ENCODE measurements around the gene ZNF329. TPM values are rescaled to one million over a fixed set of nuclear protein-coding genes. Genes with fewer than 3 reads are reported as not detected.

The ZNF329 gene
- total RNA-seq, 1 experiment from 2014 or later: 10.6 TPM

GRCh38 chr19:58182989-58183816 is 32.6 kb upstream of the ZNF329 start, which contains the start of gene ZNF274:
Gene ZNF274, plus strand, starts transcription at chr19:58183061. Its CDS starts 905 bp downstream, at chr19:58183966.
- no peak for TF ChIP-seq EZH2 (IDR thresholded peaks at IDR 0.05; ENCODE audit: low read depth)
- no peak for TF ChIP-seq CTCF (conservative IDR thresholded peaks at IDR 0.05)
- ChIA-PET POLR2A (ENCODE audit: unreplicated experiment) (interaction anchor here (0.6 to 0.7 kb wide), 3 partner anchors 31 to 436 kb away, joined by 3 to 10 read pairs (median 5); no protein-coding TSS in a partner anchor), CTCF (interaction anchor here (0.6 kb wide), 1 partner anchor 46 kb away, joined by 3 read pairs; the partner anchor contains the start of gene ZNF544)
- Histone ChIP-seq H3K27me3 (ENCODE audit: insufficient read depth, low read depth) (no peaks in the 10 kb centered on the region), H2AFZ (peak within 1 kb of the TSS; percentile 98), H3K4me3 (peak within 1 kb of the TSS; percentile 80), H3K79me2 (ENCODE audit: low read depth) (peaks cover 19% of the 10 kb centered on the region), H3K4me1 (replicated peaks; ENCODE audit: insufficient read depth) (peaks cover 4% of the 10 kb centered on the region; the same call in 1 of the 2 replicates), H3K4me2 (peak within 1 kb of the TSS; percentile 84), H3K9me3 (ENCODE audit: insufficient read depth, low read depth) (peaks cover 81% of the 10 kb centered on the region), H3K9me2 (ENCODE audit: insufficient read depth) (no peaks in the 10 kb centered on the region), H3K27ac (peak within 1 kb of the TSS; percentile 95), H3K36me3 (ENCODE audit: low read depth) (peaks cover 63% of the 10 kb centered on the region), H3F3A (ENCODE audit: insufficient read depth, low read depth) (peaks cover 35% of the 10 kb centered on the region), H4K20me1 (ENCODE audit: insufficient read depth) (no peaks in the 10 kb centered on the region)
- TSS peak; percentile 60 for BruUV-seq (replicated peaks)
- intact Hi-C loops (cut with micrococcal nuclease; ENCODE audit: unreplicated experiment): loop anchor here (1.0 to 2.0 kb wide), 9 partner anchors 28 to 748 kb away; partner anchors contain the start of genes TRIM28, ZBTB45, ZNF256 and ZNF329
- DNase-seq: peak; percentile 91 to 98

GRCh38 chr19:58182577-58182988 is 32.0 kb upstream of the ZNF329 start:
- BruUV-seq (replicated peaks): no TSS peak
- no peaks in the 10 kb centered on the region for H4K20me1 ChIP-seq (ENCODE audit: insufficient read depth)
- H3F3A ChIP-seq (ENCODE audit: insufficient read depth, low read depth): peaks cover 36% of the 10 kb centered on the region
- H2AFZ ChIP-seq: peak overlapping the region; percentile 89
- peak overlapping the region; percentile 84 for H3K4me2 ChIP-seq
- TF ChIP-seq CTCF (conservative IDR thresholded peaks at IDR 0.05) (no peak), EZH2 (IDR thresholded peaks at IDR 0.05; ENCODE audit: low read depth) (no peak)
- peak overlapping the region; percentile 95 for H3K27ac ChIP-seq
- no peak for DNase-seq
- peaks cover 4% of the 10 kb centered on the region; the same call in 1 of the 2 replicates for H3K4me1 ChIP-seq (replicated peaks; ENCODE audit: insufficient read depth)
- H3K9me2 ChIP-seq (ENCODE audit: insufficient read depth): no peaks in the 10 kb centered on the region
- H3K36me3 ChIP-seq (ENCODE audit: low read depth): peaks cover 57% of the 10 kb centered on the region
- peaks cover 81% of the 10 kb centered on the region for H3K9me3 ChIP-seq (ENCODE audit: insufficient read depth, low read depth)
- H3K4me3 ChIP-seq: peak overlapping the region; percentile 80
- ChIA-PET POLR2A (ENCODE audit: unreplicated experiment) (interaction anchor here (0.6 to 0.7 kb wide), 2 partner anchors 30 to 435 kb away, joined by 3 to 5 read pairs; no protein-coding TSS in a partner anchor), CTCF (interaction anchor here (0.5 kb wide), 1 partner anchor 29 kb away, joined by 3 read pairs; no protein-coding TSS in a partner anchor)
- intact Hi-C loops (cut with micrococcal nuclease; ENCODE audit: unreplicated experiment): loop anchor here (1.0 to 2.0 kb wide), 3 partner anchors 96 to 747 kb away; partner anchors contain the start of genes ZNF256, ZNF749 and ZNF8
- no peaks in the 10 kb centered on the region for H3K27me3 ChIP-seq (ENCODE audit: insufficient read depth, low read depth)
- H3K79me2 ChIP-seq (ENCODE audit: low read depth): peaks cover 19% of the 10 kb centered on the region

- POLR2A ChIA-PET (ENCODE audit: unreplicated experiment): interaction anchor here (0.6 to 0.7 kb wide), 2 partner anchors 705 to 840 kb away, joined by 4 to 9 read pairs; partner anchors contain the start of gene ZNF772
Observed at GRCh38 chr19:58181902-58182576, 31.4 kb upstream of the ZNF329 start.

More at GRCh38 chr19:58181902-58182576, 31.4 kb upstream of the ZNF329 start:
- Histone ChIP-seq H3K27me3 (ENCODE audit: insufficient read depth, low read depth) (no peaks in the 10 kb centered on the region), H3K9me2 (ENCODE audit: insufficient read depth) (no peaks in the 10 kb centered on the region), H2AFZ (peak overlapping the region; percentile 89), H3K9me3 (ENCODE audit: insufficient read depth, low read depth) (peaks cover 82% of the 10 kb centered on the region), H4K20me1 (ENCODE audit: insufficient read depth) (no peaks in the 10 kb centered on the region), H3K4me2 (peak overlapping the region; percentile 84), H3K4me3 (peak overlapping the region; percentile 80), H3K36me3 (ENCODE audit: low read depth) (peaks cover 51% of the 10 kb centered on the region), H3K79me2 (ENCODE audit: low read depth) (peaks cover 19% of the 10 kb centered on the region), H3F3A (ENCODE audit: insufficient read depth, low read depth) (peaks cover 36% of the 10 kb centered on the region), H3K27ac (peak overlapping the region; percentile 95), H3K4me1 (replicated peaks; ENCODE audit: insufficient read depth) (peaks cover 4% of the 10 kb centered on the region; the same call in 1 of the 2 replicates)
- CTCF ChIA-PET: interaction anchor here (0.5 kb wide), 1 partner anchor 28 kb away, joined by 3 read pairs; no protein-coding TSS in a partner anchor
- BruUV-seq (replicated peaks): no TSS peak
- DNase-seq: peak; percentile 53 to 57
- peak; percentile 68 for TF ChIP-seq CTCF (conservative IDR thresholded peaks at IDR 0.05)
- no peak for TF ChIP-seq EZH2 (IDR thresholded peaks at IDR 0.05; ENCODE audit: low read depth)
- intact Hi-C loops (cut with micrococcal nuclease; ENCODE audit: unreplicated experiment): loop anchor here (1.0 to 2.0 kb wide), 3 partner anchors 97 to 747 kb away; partner anchors contain the start of genes ZNF256, ZNF749 and ZNF8
